Neutrophil (primary cell): Measurements from ENCODE around the gene GET4.

ENCODE experiments used
- H3K27ac ChIP-seq: fragments of 200-600 bp; sonication (generic); 2 replicates; pipeline ENCODE4 v1.5.1; 2016; ENCODE audit warnings: mild to moderate bottlenecking, moderate library complexity
- H3K27me3 ChIP-seq: fragments of 200-600 bp; sonication (generic); 2 replicates; pipeline ENCODE4 v1.6.0; 2016; ENCODE audit warnings: mild to moderate bottlenecking
- H3K36me3 ChIP-seq: fragments of 200-600 bp; sonication (generic); 2 replicates; pipeline ENCODE4 v1.5.1; 2017
- H3K4me1 ChIP-seq, 2 experiments: fragments of 200-600 bp in 1 of 2; sonication (generic) in 1 of 2; 1 replicate in 1 of 2; 2 replicates in 1 of 2; pipeline versions ENCODE4 v1.5.1 to v1.6.1; 2013 to 2016; ENCODE audit warnings: low read depth in 1 of 2, low read length in 1 of 2, mild to moderate bottlenecking in 1 of 2, moderate library complexity in 1 of 2; ENCODE audit not compliant: control insufficient read depth in 1 of 2, insufficient read depth in 1 of 2
- H3K4me3 ChIP-seq, 2 experiments: fragments of 200-600 bp in 1 of 2; sonication (generic) in 1 of 2; 1 replicate in 1 of 2; 2 replicates in 1 of 2; pipeline ENCODE4 v1.5.1; 2013 to 2016; ENCODE audit warnings: low read depth in 1 of 2, low read length in 1 of 2, mild to moderate bottlenecking in 1 of 2, moderate library complexity in 1 of 2
- H3K9me3 ChIP-seq: fragments of 200-600 bp; sonication (generic); 2 replicates; pipeline ENCODE4 v1.5.1; 2016
- TF ChIP-seq, protein P1 (sequence below): fragments of 200-600 bp; sonication (generic); IDR thresholded peaks from 2 replicates; pipeline ENCODE4 v1.5.1; 2016; ENCODE audit warnings: antibody characterized with exemption

GET4 gene

DNA sequence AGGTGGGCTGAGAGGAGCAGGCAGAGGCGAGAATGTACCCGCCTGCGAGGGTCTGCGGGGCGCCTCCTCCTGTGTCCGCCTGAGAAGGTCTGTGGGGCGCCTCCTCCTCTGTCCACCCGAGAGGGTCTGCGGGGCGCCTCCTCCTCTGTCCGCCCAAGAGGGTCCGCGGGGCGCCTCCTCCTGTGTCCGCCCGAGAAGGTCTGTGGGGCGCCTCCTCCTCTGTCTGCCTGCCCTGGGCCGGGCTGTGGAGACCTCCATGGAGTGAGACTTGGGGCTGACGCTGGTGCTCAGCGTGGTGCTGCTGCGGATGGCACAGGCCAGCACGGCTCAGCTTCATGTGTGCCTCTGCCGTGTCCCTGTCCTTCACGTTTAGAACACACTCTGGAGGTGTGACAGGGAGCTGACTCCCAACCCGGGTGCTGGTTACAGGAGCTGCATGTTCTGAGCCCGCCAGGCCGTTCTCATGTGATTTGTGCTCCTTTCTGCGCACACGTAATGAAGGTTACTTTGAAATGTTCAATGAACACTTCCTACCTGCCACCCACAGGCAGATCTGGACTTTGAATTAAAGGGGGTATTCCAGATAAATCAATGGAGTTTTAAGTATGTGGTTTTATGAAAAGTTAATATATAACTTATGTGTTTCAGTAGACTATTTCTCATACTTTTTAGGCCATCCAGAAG lies 20.5 kb upstream of the GET4 start:
- TF ChIP-seq, protein P1, sequence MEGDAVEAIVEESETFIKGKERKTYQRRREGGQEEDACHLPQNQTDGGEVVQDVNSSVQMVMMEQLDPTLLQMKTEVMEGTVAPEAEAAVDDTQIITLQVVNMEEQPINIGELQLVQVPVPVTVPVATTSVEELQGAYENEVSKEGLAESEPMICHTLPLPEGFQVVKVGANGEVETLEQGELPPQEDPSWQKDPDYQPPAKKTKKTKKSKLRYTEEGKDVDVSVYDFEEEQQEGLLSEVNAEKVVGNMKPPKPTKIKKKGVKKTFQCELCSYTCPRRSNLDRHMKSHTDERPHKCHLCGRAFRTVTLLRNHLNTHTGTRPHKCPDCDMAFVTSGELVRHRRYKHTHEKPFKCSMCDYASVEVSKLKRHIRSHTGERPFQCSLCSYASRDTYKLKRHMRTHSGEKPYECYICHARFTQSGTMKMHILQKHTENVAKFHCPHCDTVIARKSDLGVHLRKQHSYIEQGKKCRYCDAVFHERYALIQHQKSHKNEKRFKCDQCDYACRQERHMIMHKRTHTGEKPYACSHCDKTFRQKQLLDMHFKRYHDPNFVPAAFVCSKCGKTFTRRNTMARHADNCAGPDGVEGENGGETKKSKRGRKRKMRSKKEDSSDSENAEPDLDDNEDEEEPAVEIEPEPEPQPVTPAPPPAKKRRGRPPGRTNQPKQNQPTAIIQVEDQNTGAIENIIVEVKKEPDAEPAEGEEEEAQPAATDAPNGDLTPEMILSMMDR, result no peak
- Histone ChIP-seq H3K9me3 (no peaks in the 10 kb centered on the region), H3K4me3 (no peak overlapping the region), H3K27me3 (no peaks in the 10 kb centered on the region), H3K4me1 (no peaks in the 10 kb centered on the region), H3K27ac (no peak overlapping the region), H3K36me3 (no peaks in the 10 kb centered on the region)

DNA sequence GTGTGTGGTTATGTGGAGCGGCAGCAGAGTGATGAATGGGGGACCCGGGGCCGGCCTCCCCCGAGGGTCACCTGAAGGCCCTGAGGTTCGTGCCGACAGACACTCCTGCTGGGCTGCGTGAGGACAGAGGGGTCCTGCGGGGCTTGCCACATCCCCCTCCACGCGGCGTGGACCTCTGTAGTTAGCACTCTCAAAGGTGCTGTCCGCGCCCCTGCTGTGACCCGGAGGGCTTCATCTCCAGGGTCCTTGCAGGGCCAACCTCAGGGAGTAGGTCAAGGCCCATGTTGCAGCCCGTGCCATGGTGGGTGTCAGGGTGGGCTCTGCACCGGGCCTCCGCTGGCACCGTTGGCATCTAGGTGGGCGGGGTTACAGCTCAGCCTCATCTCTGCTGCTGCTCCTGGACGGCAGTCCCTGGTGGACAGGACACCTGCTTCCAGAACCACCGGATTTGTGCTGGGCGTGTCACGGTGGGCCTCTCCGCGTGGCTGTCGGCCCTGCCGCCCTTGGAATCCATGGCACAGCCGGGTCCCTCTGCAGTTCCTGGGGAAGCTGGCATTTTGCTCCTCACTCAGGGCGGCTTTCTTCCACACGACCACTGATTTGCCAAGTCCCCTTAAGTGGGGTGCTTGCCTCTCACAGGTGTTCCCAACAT lies 19.8 kb upstream of the GET4 start:
- H3K4me1 ChIP-seq, result no peaks in the 10 kb centered on the region
- H3K27me3 ChIP-seq, result no peaks in the 10 kb centered on the region
- TF ChIP-seq, protein P1, result no peak
- H3K36me3 ChIP-seq, result no peaks in the 10 kb centered on the region
- no peak overlapping the region for H3K27ac ChIP-seq
- no peak overlapping the region for H3K4me3 ChIP-seq
- H3K9me3 ChIP-seq, result no peaks in the 10 kb centered on the region

DNA sequence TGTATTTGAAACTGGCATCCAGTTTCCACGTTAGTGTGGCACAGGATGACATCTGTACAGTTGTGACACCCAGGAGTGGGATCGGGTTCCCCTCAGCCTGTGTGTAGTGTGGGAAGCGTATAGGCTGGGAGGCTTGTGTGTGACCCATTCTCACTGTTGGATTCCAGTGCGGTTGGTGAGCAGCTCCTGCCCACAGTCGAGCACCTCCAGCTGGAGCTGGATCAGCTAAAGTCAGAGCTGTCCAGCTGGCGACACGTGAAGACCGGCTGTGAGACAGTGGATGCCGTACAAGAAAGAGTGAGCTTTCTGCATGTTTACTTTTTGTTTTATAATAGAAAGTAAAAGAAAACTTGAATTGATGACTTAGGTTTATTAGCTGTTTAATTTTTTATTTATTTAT lies 18.7 kb upstream of the GET4 start:
- no peaks in the 10 kb centered on the region for H3K9me3 ChIP-seq
- TF ChIP-seq, protein P1, result no peak
- H3K27me3 ChIP-seq, result no peaks in the 10 kb centered on the region
- no peak overlapping the region for H3K27ac ChIP-seq
- no peaks in the 10 kb centered on the region for H3K4me1 ChIP-seq
- no peaks in the 10 kb centered on the region for H3K36me3 ChIP-seq
- no peak overlapping the region for H3K4me3 ChIP-seq

DNA sequence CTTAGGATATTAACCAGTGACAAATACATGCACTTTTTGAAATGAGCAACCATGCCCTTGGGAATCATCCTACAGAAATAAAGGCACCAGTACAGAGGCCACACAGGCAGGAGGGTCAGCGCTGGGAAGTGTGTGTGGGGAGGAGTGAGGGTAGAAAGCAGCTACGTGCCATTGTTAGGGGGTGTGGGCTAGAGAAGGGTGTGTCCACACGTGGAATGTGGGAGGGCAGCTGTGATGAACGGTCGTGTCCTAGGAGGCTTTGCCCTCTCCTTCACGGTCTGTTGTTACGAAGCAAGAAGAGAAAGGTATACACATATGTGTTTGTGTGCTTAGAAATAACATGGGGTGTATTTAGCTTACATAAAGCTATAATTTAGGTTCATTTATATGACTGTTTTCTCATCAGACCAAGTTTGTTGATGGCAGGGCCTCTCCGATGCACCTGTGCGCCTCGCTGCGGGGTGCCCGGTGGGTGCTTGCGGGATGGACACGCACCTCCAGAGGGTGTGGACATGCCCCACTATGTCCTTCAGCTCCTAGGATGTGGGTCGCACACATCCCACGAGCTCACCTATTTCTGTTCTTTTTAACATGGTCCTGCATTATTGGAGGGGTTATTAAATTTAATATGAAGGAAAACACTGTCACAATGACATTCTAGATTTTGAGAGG lies 16.9 kb upstream of the GET4 start:
- Histone ChIP-seq H3K4me1 (no peaks in the 10 kb centered on the region), H3K27ac (no peak overlapping the region)

DNA sequence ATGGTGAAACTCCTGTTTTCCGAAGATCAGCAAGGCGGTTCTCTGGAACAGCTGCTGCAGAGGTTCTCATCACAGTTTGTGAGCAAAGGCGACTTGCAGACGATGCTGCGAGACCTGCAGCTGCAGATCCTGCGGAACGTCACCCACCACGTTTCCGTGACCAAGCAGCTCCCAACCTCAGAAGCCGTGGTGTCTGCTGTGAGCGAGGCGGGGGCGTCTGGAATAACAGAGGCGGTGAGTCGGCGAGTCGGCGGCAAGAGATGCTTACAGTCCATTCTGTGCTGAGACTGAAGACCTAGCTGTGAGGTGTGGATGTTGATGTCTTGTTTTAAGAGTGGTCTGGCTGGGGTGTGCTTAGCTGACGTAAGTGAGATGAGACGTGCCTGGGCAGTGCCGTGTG lies 16.2 kb upstream of the GET4 start:
- Histone ChIP-seq H3K9me3 (no peaks in the 10 kb centered on the region), H3K4me3 (no peak overlapping the region), H3K27ac (no peak overlapping the region), H3K4me1 (no peaks in the 10 kb centered on the region), H3K27me3 (no peaks in the 10 kb centered on the region), H3K36me3 (no peaks in the 10 kb centered on the region)
- TF ChIP-seq, protein P1, result no peak

More for the DNA sequence above, 16.9 kb upstream of the GET4 start:
- TF ChIP-seq, protein P1, result no peak
- Histone ChIP-seq H3K4me3 (no peak overlapping the region), H3K27me3 (no peaks in the 10 kb centered on the region), H3K9me3 (no peaks in the 10 kb centered on the region), H3K36me3 (no peaks in the 10 kb centered on the region)
